22Rv1 (cell line): ENCODE results near the gene TSPAN10.

Source experiments
- ZFX ChIP-seq: fragments of 450-650 bp; IDR thresholded peaks from 2 replicates; pipeline ENCODE4 v1.6.1; 2017; ENCODE audit warnings: antibody characterized with exemption, borderline replicate concordance
- TF ChIP-seq, protein P1 (sequence below): fragments of 450-650 bp; IDR thresholded peaks from 2 replicates; pipeline ENCODE4 v1.5.1; 2017; ENCODE audit warnings: mild to moderate bottlenecking

DNA sequence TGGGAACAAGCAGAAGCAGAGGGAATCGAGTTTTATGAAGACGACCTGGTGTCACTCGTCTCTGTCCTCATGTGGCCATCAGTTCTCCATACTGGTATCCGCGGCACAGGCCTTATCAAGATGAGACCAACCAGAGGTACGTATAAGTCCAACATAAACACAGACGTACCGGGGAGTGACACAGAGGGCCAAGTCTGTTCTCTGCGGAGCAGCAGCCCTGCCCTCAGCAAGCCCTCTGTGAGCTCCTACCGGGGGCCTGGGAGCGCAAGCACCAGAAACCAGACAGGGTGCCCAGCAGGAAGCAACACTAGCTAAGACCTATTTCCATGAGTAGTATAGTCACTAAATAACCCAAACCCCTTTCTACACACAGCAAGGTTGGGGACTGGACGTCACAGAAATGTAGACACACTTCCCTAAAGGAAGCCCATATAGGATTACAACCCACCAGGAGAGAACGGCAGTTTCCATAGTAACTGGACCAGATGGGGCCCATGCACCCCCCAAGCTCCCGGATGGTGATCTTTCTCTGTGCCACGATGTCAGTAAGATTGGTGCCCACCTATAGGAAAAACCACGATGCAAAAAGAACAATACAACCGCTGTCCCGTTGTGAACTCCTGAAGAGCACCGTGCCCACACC, 45.7 kb downstream of the TSPAN10 start:
- TF ChIP-seq, protein P1, sequence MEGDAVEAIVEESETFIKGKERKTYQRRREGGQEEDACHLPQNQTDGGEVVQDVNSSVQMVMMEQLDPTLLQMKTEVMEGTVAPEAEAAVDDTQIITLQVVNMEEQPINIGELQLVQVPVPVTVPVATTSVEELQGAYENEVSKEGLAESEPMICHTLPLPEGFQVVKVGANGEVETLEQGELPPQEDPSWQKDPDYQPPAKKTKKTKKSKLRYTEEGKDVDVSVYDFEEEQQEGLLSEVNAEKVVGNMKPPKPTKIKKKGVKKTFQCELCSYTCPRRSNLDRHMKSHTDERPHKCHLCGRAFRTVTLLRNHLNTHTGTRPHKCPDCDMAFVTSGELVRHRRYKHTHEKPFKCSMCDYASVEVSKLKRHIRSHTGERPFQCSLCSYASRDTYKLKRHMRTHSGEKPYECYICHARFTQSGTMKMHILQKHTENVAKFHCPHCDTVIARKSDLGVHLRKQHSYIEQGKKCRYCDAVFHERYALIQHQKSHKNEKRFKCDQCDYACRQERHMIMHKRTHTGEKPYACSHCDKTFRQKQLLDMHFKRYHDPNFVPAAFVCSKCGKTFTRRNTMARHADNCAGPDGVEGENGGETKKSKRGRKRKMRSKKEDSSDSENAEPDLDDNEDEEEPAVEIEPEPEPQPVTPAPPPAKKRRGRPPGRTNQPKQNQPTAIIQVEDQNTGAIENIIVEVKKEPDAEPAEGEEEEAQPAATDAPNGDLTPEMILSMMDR = no peak
- TF ChIP-seq ZFX = no peak
